K562 (cell line): ENCODE results near the gene MT1E. TPM values are rescaled to one million over a fixed set of nuclear protein-coding genes. Genes with fewer than 3 reads are reported as not detected.

Experiments used
- ATAC-seq: fragments of 200-7000 bp; cut with Tn5 transposase; 3 replicates; pipeline ENCODE4 v1.9.1; 2020; ENCODE audit warnings: moderate library complexity
- BruUV-seq: library from RNA; stranded (reverse); fragments of 400-500 nt; replicated peaks from 2 replicates; lab custom pipeline; 2021; lab: Mats Ljungman, UMichigan
- CTCF ChIA-PET: fragments of 300-600 bp; formaldehyde crosslinking; extraction: SDS; loops from one replicate; lab custom pipeline; 2021; ENCODE audit warnings: low intra/inter-chr PET ratio; lab: Yijun Ruan, JAX
- POLR2A ChIA-PET: fragments of 300-600, 350-650 bp; sonication (Branson Sonifier 250); formaldehyde crosslinking; extraction: SDS; loops from one replicate; lab custom pipeline; 2021; ENCODE audit warnings: antibody characterized with exemption, inconsistent platforms; lab: Yijun Ruan, JAX
- DNase-seq, 4 experiments: peaks; one replicate each; pipeline versions ENCODE4 v3.0.0 to v3.0.0-alpha.2; 2011 to 2018; ENCODE audit warnings: low spot score in 3 of 4, mixed read lengths in 3 of 4; ENCODE audit errors: extremely low read depth in 1 of 4
- FAIRE-seq: peaks from 2 replicates; lab custom pipeline; 2011; peaks lifted over from hg19 to GRCh38; lab: Jason Lieb, UNC
- H2AFZ ChIP-seq: 2 replicates; pipeline ENCODE4 v1.6.0; 2011; ENCODE audit warnings: low read depth, low read length, control low read depth, inconsistent platforms
- H3K27ac ChIP-seq: fragments of 200-600 bp; 3 replicates; pipeline ENCODE4 v1.8.0; 2011; ENCODE audit warnings: low read depth, mild to moderate bottlenecking, control low read depth, inconsistent platforms, low read length, moderate library complexity, mixed read lengths; ENCODE audit errors: extremely low read depth
- H3K27me3 ChIP-seq, 2 experiments: fragments of 300-600 bp in 1 of 2; 2 replicates in 1 of 2; 3 replicates in 1 of 2; pipeline versions ENCODE4 v1.6.0 to v1.8.0; 2011; ENCODE audit warnings: inconsistent platforms in 2 of 2, low read length in 2 of 2, mild to moderate bottlenecking in 1 of 2, mixed read lengths in 1 of 2, moderate library complexity in 1 of 2; ENCODE audit not compliant: control insufficient read depth in 2 of 2, insufficient read depth in 2 of 2
- H3K36me3 ChIP-seq: fragments of 300-600 bp; 3 replicates; pipeline ENCODE4 v1.8.0; 2011; ENCODE audit warnings: mild to moderate bottlenecking, low read length, inconsistent platforms; ENCODE audit not compliant: control insufficient read depth, insufficient read depth
- H3K4me1 ChIP-seq, 2 experiments: fragments of 200-600 bp in 1 of 2; replicated peaks in 1 of 2; 2 replicates in 1 of 2; 3 replicates in 1 of 2; pipeline versions ENCODE4 v1.5.1 to v1.8.0; 2011; ENCODE audit warnings: inconsistent platforms in 2 of 2, low read length in 2 of 2, mild to moderate bottlenecking in 1 of 2, mixed read lengths in 1 of 2, moderate library complexity in 1 of 2; ENCODE audit not compliant: control insufficient read depth in 2 of 2, insufficient read depth in 2 of 2
- H3K4me2 ChIP-seq: 2 replicates; pipeline ENCODE4 v1.6.1; 2011; ENCODE audit warnings: low read length, control low read depth, inconsistent platforms, mixed read lengths; ENCODE audit not compliant: insufficient read depth
- H3K4me3 ChIP-seq: fragments of 200-600 bp; sonication (generic), shearing (Covaris generic); 2 replicates; pipeline ENCODE4 v1.5.1; 2016; ENCODE audit warnings: control low read depth, inconsistent platforms
- H3K79me2 ChIP-seq: fragments of 200-600 bp; 3 replicates; pipeline ENCODE4 v1.8.0; 2011; ENCODE audit warnings: low read length, inconsistent platforms; ENCODE audit not compliant: control insufficient read depth, insufficient read depth
- H3K9ac ChIP-seq, 2 experiments: 2 replicates each; pipeline versions ENCODE4 v1.6.0 to v1.6.1; 2011; ENCODE audit warnings: low read depth in 2 of 2, low read length in 2 of 2, control low read depth in 1 of 2, inconsistent platforms in 1 of 2, mild to moderate bottlenecking in 1 of 2, mixed read lengths in 1 of 2; ENCODE audit not compliant: insufficient read depth in 1 of 2
- H3K9me1 ChIP-seq: one replicate; pipeline ENCODE4 v1.6.0; 2011; ENCODE audit warnings: inconsistent platforms, mild to moderate bottlenecking, low read length, moderate library complexity; ENCODE audit not compliant: control insufficient read depth, insufficient read depth
- H3K9me3 ChIP-seq: replicated peaks from 2 replicates; pipeline ENCODE4 v1.5.1; 2011; ENCODE audit warnings: low read depth, low read length, inconsistent platforms; ENCODE audit not compliant: control insufficient read depth, insufficient read depth
- H4K20me1 ChIP-seq: replicated peaks from 2 replicates; pipeline ENCODE4 v1.6.1; 2011; ENCODE audit warnings: low read length, inconsistent platforms, mixed read lengths; ENCODE audit not compliant: control insufficient read depth, insufficient read depth
- CBX8 ChIP-seq: fragments of 200-600 bp; sonication (generic); IDR thresholded peaks from 2 replicates; pipeline ENCODE4 v1.6.1; 2012; ENCODE audit warnings: borderline replicate concordance, mixed run types, low read depth, mild to moderate bottlenecking, moderate library complexity, mixed read lengths, low read length, control low read depth, inconsistent platforms; ENCODE audit not compliant: poor library complexity, severe bottlenecking; ENCODE audit errors: extremely low read depth
- CEBPB ChIP-seq: fragments of 450-650 bp; IDR thresholded peaks from 2 replicates; pipeline ENCODE4 v1.6.1; 2016; ENCODE audit warnings: missing genetic modification characterization, missing compliant biosample characterization
- EP400 ChIP-seq: fragments of 450-650 bp; IDR thresholded peaks from 2 replicates; pipeline ENCODE4 v1.6.1; 2017; ENCODE audit warnings: antibody characterized with exemption, mild to moderate bottlenecking, moderate library complexity
- HDAC8 ChIP-seq: fragments of 450-650 bp; IDR thresholded peaks from 2 replicates; pipeline ENCODE4 v1.6.1; 2016; ENCODE audit warnings: mild to moderate bottlenecking, missing genetic modification characterization, moderate library complexity, missing compliant biosample characterization
- JUND ChIP-seq, 2 experiments: IDR thresholded peaks; 2 replicates in 1 of 2; 3 replicates in 1 of 2; pipeline ENCODE4 v1.6.1; 2011; ENCODE audit warnings: borderline replicate concordance in 2 of 2, low read depth in 2 of 2, low read length in 2 of 2, improper control_type of control experiment in 1 of 2, missing biosample characterization in 1 of 2, missing genetic modification characterization in 1 of 2, missing genetic modification reagents in 1 of 2
- MITF ChIP-seq: IDR thresholded peaks from 2 replicates; pipeline ENCODE4 v1.6.1; 2014; ENCODE audit warnings: antibody characterized with exemption
- NCOA2 ChIP-seq, 2 experiments: fragments of 450-650 bp; IDR thresholded peaks; 2 replicates each; pipeline ENCODE4 v1.6.1; 2018; ENCODE audit warnings: mild to moderate bottlenecking in 2 of 2, moderate library complexity in 1 of 2; ENCODE audit not compliant: partially characterized antibody in 2 of 2
- NEUROD1 ChIP-seq: fragments of 150-350 bp; IDR thresholded peaks from 2 replicates; pipeline ENCODE4 v1.6.1; 2014; ENCODE audit warnings: borderline replicate concordance, low read length, low read depth; ENCODE audit not compliant: partially characterized antibody
- POLR3A ChIP-seq: IDR thresholded peaks from 2 replicates; pipeline ENCODE4 v1.6.1; 2011; ENCODE audit warnings: borderline replicate concordance, mild to moderate bottlenecking, moderate library complexity; ENCODE audit not compliant: insufficient read length, insufficient read depth; ENCODE audit errors: extremely low read depth
- RAD51 ChIP-seq: fragments of 450-650 bp; IDR thresholded peaks from 2 replicates; pipeline ENCODE4 v1.7.1; 2016; ENCODE audit warnings: low read depth, mild to moderate bottlenecking, borderline replicate concordance
- RHOXF2B ChIP-seq: fragments of 250-450 bp; sonication (Bioruptor Pico); conservative IDR thresholded peaks from 2 replicates; pipeline ENCODE4 v1.5.1; 2021
- SLC30A9 ChIP-seq: fragments of 250-450 bp; sonication (Bioruptor Pico); IDR thresholded peaks from 2 replicates; pipeline ENCODE4 v1.8.0; 2022; ENCODE audit warnings: mild to moderate bottlenecking, moderate library complexity
- XRCC3 ChIP-seq: fragments of 450-650 bp; IDR thresholded peaks from 2 replicates; pipeline ENCODE4 v1.6.1; 2017; ENCODE audit warnings: mild to moderate bottlenecking, moderate library complexity
- ZFX ChIP-seq: sonication (generic); formaldehyde crosslinking; IDR thresholded peaks from 2 replicates; pipeline ENCODE4 v1.8.0; 2022; ENCODE audit warnings: mild to moderate bottlenecking, missing genetic modification reagents, moderate library complexity
- ZNF512 ChIP-seq: IDR thresholded peaks from 2 replicates; pipeline ENCODE4 v1.6.1; 2016; ENCODE audit warnings: missing genetic modification characterization, missing compliant biosample characterization
- ZNF655 ChIP-seq: fragments of 250-450 bp; sonication (Bioruptor Pico); IDR thresholded peaks from 2 replicates; pipeline ENCODE4 v1.5.0; 2021
- ZNF696 ChIP-seq: fragments of 250-450 bp; sonication (Bioruptor Pico); conservative IDR thresholded peaks from 2 replicates; pipeline ENCODE4 v1.4.0; 2020; ENCODE audit warnings: mild to moderate bottlenecking, moderate library complexity
- WGBS: fragments of 100-300 bp; shearing (Covaris generic); methylation state at CpG from one replicate; pipeline ENCODE4 v1.1.6; 2016; ENCODE audit warnings: low coverage, mixed read lengths; ENCODE audit not compliant: insufficient coverage; ENCODE audit errors: missing lambda C conversion rate; 5-methylcytosine and 5-hydroxymethylcytosine counted together
- in situ Hi-C: fragments of 300-500 bp; cut with MboI; formaldehyde crosslinking; loops from 4 replicates; pipeline ENCODE4 v1.15.0; 2018; ENCODE audit warnings: inconsistent platforms, mixed read lengths
- intact Hi-C: fragments of 100-400 bp; cut with micrococcal nuclease; formaldehyde crosslinking; loops from 2 replicates; pipeline ENCODE4 v1.14.2; 2022
- polyA plus RNA-seq, 8 experiments: library from polyadenylated mRNA; depleted of rRNA in 4 of 8; stranded (reverse) in 5 of 8; unstranded in 3 of 8; fragments of >200 nt; fragmentation: Nextera tagmentation in 2 of 8; fragmentation: Illumina TruSeq in 1 of 8; extraction: Ambion mirVana in 2 of 8; extraction: Trizol in 1 of 8; gene quantifications; 2 replicates each; pipeline versions ENCODE4 v1.2.1 to v1.2.3, GENCODE V29; 2011 to 2014; ENCODE audit warnings: inconsistent platforms in 1 of 8, missing spikeins in 1 of 8
- total RNA-seq, 7 experiments: library from RNA; depleted of rRNA in 6 of 7; stranded (reverse); fragments of >200 nt in 6 of 7; fragmentation: Illumina TruSeq in 2 of 7; extraction: Trizol in 2 of 7; gene quantifications; 2 replicates each; pipeline versions ENCODE4 v1.2.1 to v1.2.3, GENCODE V29; 2011 to 2021; ENCODE audit warnings: low replicate concordance in 1 of 7

MT1E gene
- total and polyA plus RNA-seq, 9 of the 15 experiments (the other 6 are each of a cell fraction or from before 2014, with no cell fraction given): 0.29 to 0.81 (median 0.46) TPM; not detected in 3

- Histone ChIP-seq H3K9me1 (no peaks in the 10 kb centered on the region), H3K4me3 (no peak within 1 kb of the TSS), H3K9me3 (no peaks in the 10 kb centered on the region), H3K27me3 (peaks cover 47 to 58% of the 10 kb centered on the region in 2 experiments), H3K27ac (no peak within 1 kb of the TSS), H3K79me2 (no peaks in the 10 kb centered on the region), H3K36me3 (no peaks in the 10 kb centered on the region), H4K20me1 (peaks cover 11% of the 10 kb centered on the region; the same call in 1 of the 2 replicates), H3K4me1 (peaks cover 0 to 5% of the 10 kb centered on the region in 2 experiments; a peak in 1 of 5 replicates), H3K9ac (no peak within 1 kb of the TSS), H3K4me2 (no peak within 1 kb of the TSS), H2AFZ (no peak within 1 kb of the TSS)
- BruUV-seq: no TSS peak
- DNase-seq (no peak), ATAC-seq (no peak), FAIRE-seq (no peak)
- CTCF ChIA-PET: no interaction called here
- intact Hi-C loops (no loop called here), in situ Hi-C loops (no loop called here)
- POLR2A ChIA-PET: interaction anchor here (0.5 to 1.1 kb wide), 2 partner anchors 109 to 125 kb away, joined by 3 to 4 read pairs; no protein-coding TSS in a partner anchor
- WGBS: under 1% methylated on average over 30 of the region's 38 CpGs
- TF ChIP-seq EP400 (no peak), JUND (IDR thresholded peaks at IDR 0.05; ENCODE audit: borderline replicate concordance, low read depth, low read length) (no peak), JUND (tag; IDR thresholded peaks at IDR 0.05; ENCODE audit: borderline replicate concordance, low read depth, low read length) (no peak), HDAC8 (tag) (no peak), RHOXF2B (CRISPR knock-in tag) (no peak), MITF (no peak), NCOA2 (IDR thresholded peaks at IDR 0.05; ENCODE audit: partially characterized antibody in 2 of 2) (no peak), ZFX (CRISPR knock-in tag) (no peak), ZNF696 (CRISPR knock-in tag) (no peak), SLC30A9 (CRISPR knock-in tag) (no peak), CEBPB (tag) (no peak), RAD51 (no peak), POLR3A (no peak), XRCC3 (no peak), ZNF512 (tag) (no peak), CBX8 (no peak), NEUROD1 (no peak), ZNF655 (no peak)
These were observed 43.6 kb downstream of the MT1E start, which contains the start of gene MT1H for GRCh38 chr16:56669005-56669839. Gene MT1H (plus strand): TSS chr16:56669814. CDS start chr16:56669885, 71 bp downstream.
